Measurements from ENCODE around the gene LIMCH1. TPM values are rescaled to one million over a fixed set of nuclear protein-coding genes. Genes with fewer than 3 reads are reported as not detected.

The LIMCH1 gene
- total RNA-seq, 2 experiments from 2014 or later: not detected

DNA sequence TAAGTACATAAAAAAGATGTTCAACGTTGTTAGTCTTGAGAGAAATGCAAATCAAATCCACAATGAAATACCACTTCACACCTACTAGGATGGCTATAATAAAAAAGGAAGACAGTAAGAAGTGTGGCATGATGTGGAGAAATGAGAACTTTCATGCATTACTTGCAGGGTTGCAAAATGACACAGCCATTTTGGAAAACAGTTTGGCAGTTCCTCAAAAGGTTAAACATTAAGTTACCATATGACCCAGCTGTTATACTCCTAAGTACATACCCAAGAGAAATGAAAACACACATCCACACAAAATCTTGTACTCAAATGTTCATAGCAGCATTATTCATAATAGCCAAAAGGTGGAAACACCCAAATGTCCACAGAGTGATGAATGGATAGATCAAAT is 25.8 kb upstream of the LIMCH1 start:
- peaks cover 2% of the 10 kb centered on the region for H3K9me3 Mint-ChIP-seq

DNA sequence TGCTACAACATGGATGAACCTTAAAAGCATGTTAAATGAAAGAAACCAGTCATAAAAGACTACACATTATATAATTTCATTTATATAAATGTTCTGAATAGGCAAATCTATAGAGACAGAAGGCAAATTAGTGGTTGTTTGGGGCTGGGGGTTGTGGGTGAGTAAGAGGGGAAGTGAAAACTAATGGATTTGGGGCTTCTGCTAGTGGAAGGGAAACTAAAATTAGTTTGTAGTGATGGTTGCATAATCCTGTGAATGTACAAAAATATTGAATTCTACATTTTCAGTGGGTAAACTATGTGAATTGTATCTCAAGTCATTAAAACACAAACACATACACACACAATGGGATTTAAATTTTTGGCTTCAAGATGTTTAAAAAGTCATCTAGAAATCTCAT is 25.4 kb upstream of the LIMCH1 start:
- Mint-ChIP-seq H3K9me3 (peaks cover 2% of the 10 kb centered on the region), H3K4me1 (ENCODE audit: low read depth) (no peaks in the 10 kb centered on the region), H3K36me3 (ENCODE audit: low read depth) (no peaks in the 10 kb centered on the region), H3K27ac (no peak overlapping the region), H3K27me3 (no peaks in the 10 kb centered on the region), H3K4me3 (no peak overlapping the region)
- TF ChIP-seq, protein P1, sequence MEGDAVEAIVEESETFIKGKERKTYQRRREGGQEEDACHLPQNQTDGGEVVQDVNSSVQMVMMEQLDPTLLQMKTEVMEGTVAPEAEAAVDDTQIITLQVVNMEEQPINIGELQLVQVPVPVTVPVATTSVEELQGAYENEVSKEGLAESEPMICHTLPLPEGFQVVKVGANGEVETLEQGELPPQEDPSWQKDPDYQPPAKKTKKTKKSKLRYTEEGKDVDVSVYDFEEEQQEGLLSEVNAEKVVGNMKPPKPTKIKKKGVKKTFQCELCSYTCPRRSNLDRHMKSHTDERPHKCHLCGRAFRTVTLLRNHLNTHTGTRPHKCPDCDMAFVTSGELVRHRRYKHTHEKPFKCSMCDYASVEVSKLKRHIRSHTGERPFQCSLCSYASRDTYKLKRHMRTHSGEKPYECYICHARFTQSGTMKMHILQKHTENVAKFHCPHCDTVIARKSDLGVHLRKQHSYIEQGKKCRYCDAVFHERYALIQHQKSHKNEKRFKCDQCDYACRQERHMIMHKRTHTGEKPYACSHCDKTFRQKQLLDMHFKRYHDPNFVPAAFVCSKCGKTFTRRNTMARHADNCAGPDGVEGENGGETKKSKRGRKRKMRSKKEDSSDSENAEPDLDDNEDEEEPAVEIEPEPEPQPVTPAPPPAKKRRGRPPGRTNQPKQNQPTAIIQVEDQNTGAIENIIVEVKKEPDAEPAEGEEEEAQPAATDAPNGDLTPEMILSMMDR (IDR thresholded peaks at IDR 0.05): no peak
- CTCF ChIA-PET: no interaction called here
- intact Hi-C loops (cut with micrococcal nuclease): no loop called here
- ATAC-seq (no peak), DNase-seq (no peak)
- POLR2A ChIA-PET: no interaction called here

More for the DNA sequence above, 25.8 kb upstream of the LIMCH1 start:
- ATAC-seq: no peak
- no peak for DNase-seq
- Mint-ChIP-seq H3K4me3 (no peak overlapping the region), H3K4me1 (ENCODE audit: low read depth) (no peaks in the 10 kb centered on the region), H3K36me3 (ENCODE audit: low read depth) (no peaks in the 10 kb centered on the region), H3K27me3 (no peaks in the 10 kb centered on the region), H3K27ac (no peak overlapping the region)
- TF ChIP-seq, protein P1 (IDR thresholded peaks at IDR 0.05): no peak
- intact Hi-C loops (cut with micrococcal nuclease): no loop called here
- ChIA-PET POLR2A (no interaction called here), CTCF (no interaction called here)

DNA sequence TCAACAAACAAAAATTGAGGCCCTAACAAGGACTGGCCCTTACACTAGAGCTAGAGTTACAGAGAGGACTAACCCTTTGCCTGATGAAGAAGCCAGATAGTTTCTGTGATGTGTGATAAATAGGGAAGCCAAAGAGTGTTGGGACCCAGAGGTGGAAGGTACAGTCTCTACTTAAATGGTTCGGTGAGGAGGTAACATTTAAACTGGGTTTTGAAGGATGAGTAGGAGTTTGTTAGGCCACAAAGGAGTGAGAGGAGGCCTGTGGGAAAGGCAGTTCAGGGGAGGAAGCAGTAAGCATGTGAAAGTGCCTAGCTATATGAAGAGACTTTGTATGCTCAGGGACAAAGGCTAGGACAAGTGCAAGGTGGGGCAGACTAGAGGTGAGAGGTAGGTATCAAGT is 23.8 kb upstream of the LIMCH1 start:
- Mint-ChIP-seq H3K27me3 (no peaks in the 10 kb centered on the region), H3K4me1 (ENCODE audit: low read depth) (no peaks in the 10 kb centered on the region), H3K36me3 (ENCODE audit: low read depth) (no peaks in the 10 kb centered on the region), H3K9me3 (peaks cover 2% of the 10 kb centered on the region), H3K27ac (no peak overlapping the region), H3K4me3 (no peak overlapping the region)
- intact Hi-C loops (cut with micrococcal nuclease): no loop called here
- DNase-seq (no peak), ATAC-seq (no peak)
- ChIA-PET POLR2A (no interaction called here), CTCF (no interaction called here)
- TF ChIP-seq, protein P1 (IDR thresholded peaks at IDR 0.05): no peak

DNA sequence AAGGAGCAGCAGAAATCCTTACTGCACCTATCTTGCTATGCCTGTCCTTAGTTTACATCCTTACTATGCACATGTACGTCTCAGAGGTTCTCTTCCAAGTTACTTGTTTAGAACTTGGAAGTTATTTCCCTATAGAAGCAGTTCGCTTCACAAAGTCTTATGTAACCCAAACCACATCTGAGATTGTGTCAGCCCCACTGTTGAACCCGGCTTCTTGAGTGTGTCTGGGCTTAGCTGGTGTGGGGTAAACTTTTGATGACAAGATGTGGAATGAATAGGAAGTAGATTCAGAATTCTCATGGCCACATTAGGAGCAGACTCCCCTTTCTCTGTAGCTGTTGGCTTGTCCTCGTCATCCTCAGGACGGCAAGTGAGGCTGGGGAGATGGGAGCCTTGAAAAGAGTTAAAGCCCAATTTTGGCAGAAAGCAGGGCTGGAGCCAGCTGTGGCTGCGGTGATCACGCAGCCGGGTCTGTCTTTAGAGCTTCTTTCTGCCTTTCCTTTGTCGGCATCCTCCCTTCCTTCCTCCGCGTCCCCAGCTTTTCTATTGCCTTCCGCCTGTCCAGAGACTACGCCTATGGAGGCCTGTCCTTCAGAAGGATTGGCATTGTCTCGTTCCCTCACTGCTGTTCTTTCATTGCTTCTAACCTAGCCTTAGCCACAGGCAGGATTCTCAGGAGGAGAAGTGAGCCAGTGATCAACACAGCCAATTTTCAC is 23.0 kb upstream of the LIMCH1 start:
- POLR2A ChIA-PET: no interaction called here
- Mint-ChIP-seq H3K36me3 (ENCODE audit: low read depth) (no peaks in the 10 kb centered on the region), H3K27ac (no peak overlapping the region), H3K4me3 (no peak overlapping the region), H3K27me3 (no peaks in the 10 kb centered on the region), H3K4me1 (ENCODE audit: low read depth) (no peaks in the 10 kb centered on the region), H3K9me3 (peaks cover 2% of the 10 kb centered on the region)
- TF ChIP-seq, protein P1 (IDR thresholded peaks at IDR 0.05): no peak
- intact Hi-C loops (cut with micrococcal nuclease): no loop called here
- no peak for ATAC-seq
- CTCF ChIA-PET: no interaction called here
- DNase-seq: no peak

DNA sequence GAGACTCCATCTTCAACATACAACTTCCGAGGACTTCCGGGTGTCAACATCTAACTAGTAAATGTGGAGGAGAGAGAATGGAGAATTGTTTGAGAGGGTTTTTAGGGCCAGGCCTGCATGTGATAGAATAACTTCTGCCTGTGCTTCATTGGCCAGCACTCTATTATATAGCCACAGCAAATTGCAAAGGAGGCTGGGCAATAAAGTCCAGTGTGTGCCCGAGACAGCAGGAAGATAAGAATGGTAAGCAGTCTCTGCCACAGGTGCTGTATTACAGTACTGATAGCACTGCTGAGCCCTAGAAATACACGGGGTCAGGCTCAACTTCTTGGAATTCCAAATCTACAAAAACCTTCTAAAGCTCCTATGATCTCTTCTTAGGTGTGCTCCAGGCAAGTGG is 20.8 kb upstream of the LIMCH1 start:
- ATAC-seq: no peak
- Mint-ChIP-seq H3K4me1 (ENCODE audit: low read depth) (no peaks in the 10 kb centered on the region), H3K27ac (no peak overlapping the region), H3K4me3 (no peak overlapping the region), H3K36me3 (ENCODE audit: low read depth) (no peaks in the 10 kb centered on the region), H3K9me3 (no peaks in the 10 kb centered on the region), H3K27me3 (no peaks in the 10 kb centered on the region)
- ChIA-PET CTCF (no interaction called here), POLR2A (no interaction called here)
- TF ChIP-seq, protein P1 (IDR thresholded peaks at IDR 0.05): no peak
- no peak for DNase-seq
- intact Hi-C loops (cut with micrococcal nuclease): no loop called here
